H1 (cell line): ENCODE measurements around the gene KCNIP2. TPM values are rescaled to one million over a fixed set of nuclear protein-coding genes. Genes with fewer than 3 reads are reported as not detected.

ENCODE experiments used
- CTCF ChIA-PET: fragments of 300-600 bp; sonication (Branson Sonifier 250); formaldehyde crosslinking; loops from one replicate; lab custom pipeline; 2021; ENCODE audit not compliant: partially characterized antibody; lab: Charles Lee
- POLR2A ChIA-PET: fragments of 300-600 bp; sonication (Branson Sonifier 250); formaldehyde crosslinking; loops from one replicate; lab custom pipeline; 2021; ENCODE audit warnings: inconsistent platforms; ENCODE audit not compliant: partially characterized antibody; lab: Charles Lee
- DNase-seq, 2 experiments: peaks; one replicate each; pipeline versions ENCODE4 v3.0.0 to v3.0.0-alpha.2; 2010 to 2022; ENCODE audit warnings: low spot score in 2 of 2, low read depth in 1 of 2, mixed read lengths in 1 of 2
- FAIRE-seq: peaks from 2 replicates; lab custom pipeline; 2011; peaks lifted over from hg19 to GRCh38; lab: Jason Lieb, UNC
- H2AFZ ChIP-seq: 2 replicates; pipeline ENCODE4 v1.8.1; 2012; ENCODE audit warnings: low read length, inconsistent platforms
- H2AK5ac ChIP-seq: 2 replicates; pipeline ENCODE4 v1.6.1; 2013; ENCODE audit warnings: low read depth, low read length
- H2BK120ac ChIP-seq: replicated peaks from 2 replicates; pipeline ENCODE3; 2013; ENCODE audit warnings: low read depth, low read length, inconsistent platforms
- H2BK12ac ChIP-seq: 2 replicates; pipeline ENCODE4 v1.6.1; 2013; ENCODE audit warnings: low read depth, low read length
- H2BK15ac ChIP-seq: 2 replicates; pipeline ENCODE4 v1.6.1; 2013; ENCODE audit warnings: low read length
- H2BK20ac ChIP-seq: 2 replicates; pipeline ENCODE4 v1.6.1; 2013; ENCODE audit warnings: low read length
- H2BK5ac ChIP-seq: 2 replicates; pipeline ENCODE4 v1.6.1; 2013; ENCODE audit warnings: low read depth, low read length
- H3K14ac ChIP-seq: 2 replicates; pipeline ENCODE4 v1.6.1; 2013; ENCODE audit warnings: inconsistent platforms; ENCODE audit not compliant: insufficient read length
- H3K18ac ChIP-seq: 2 replicates; pipeline ENCODE4 v1.6.1; 2013; ENCODE audit warnings: low read length; ENCODE audit errors: extremely low read depth
- H3K23ac ChIP-seq: 2 replicates; pipeline ENCODE4 v1.6.1; 2013; ENCODE audit warnings: inconsistent platforms; ENCODE audit not compliant: insufficient read length
- H3K23me2 ChIP-seq: 2 replicates; pipeline ENCODE4 v1.6.1; 2013; ENCODE audit warnings: low read depth, low read length
- H3K27ac ChIP-seq: 2 replicates; pipeline ENCODE4 v1.6.1; 2011; ENCODE audit warnings: low read depth, low read length, inconsistent platforms
- H3K27me3 ChIP-seq, 4 experiments: replicated peaks in 1 of 4; 1 replicate in 1 of 4; 2 replicates in 3 of 4; pipeline versions ENCODE4 v1.6.1 to v1.8.1; 2011 to 2013; ENCODE audit warnings: low read length in 3 of 4, mild to moderate bottlenecking in 3 of 4, inconsistent platforms in 2 of 4, mixed read lengths in 2 of 4, moderate library complexity in 1 of 4; ENCODE audit not compliant: control insufficient read depth in 3 of 4, insufficient read depth in 3 of 4; ENCODE audit errors: extremely low read depth in 1 of 4
- H3K36me3 ChIP-seq, 4 experiments: 2 replicates each; pipeline versions ENCODE4 v1.6.1 to v1.8.1; 2011 to 2013; ENCODE audit warnings: mild to moderate bottlenecking in 4 of 4, low read length in 3 of 4, moderate library complexity in 2 of 4, control low read depth in 1 of 4, inconsistent platforms in 1 of 4; ENCODE audit not compliant: insufficient read depth in 4 of 4, control insufficient read depth in 2 of 4
- H3K4ac ChIP-seq: replicated peaks from 2 replicates; pipeline ENCODE3; 2013; ENCODE audit warnings: low read length, low read depth, mixed read lengths, inconsistent platforms; ENCODE audit not compliant: insufficient read length
- H3K4me1 ChIP-seq, 4 experiments: replicated peaks in 1 of 4; 1 replicate in 1 of 4; 2 replicates in 3 of 4; pipeline versions ENCODE4 v1.6.1 to v1.8.1; 2011 to 2013; ENCODE audit warnings: low read length in 3 of 4, inconsistent platforms in 2 of 4, mixed read lengths in 1 of 4; ENCODE audit not compliant: insufficient read depth in 4 of 4, control insufficient read depth in 3 of 4
- H3K4me2 ChIP-seq, 2 experiments: 2 replicates each; pipeline versions ENCODE4 v1.6.1 to v1.8.1; 2011 to 2013; ENCODE audit warnings: low read depth in 2 of 2, low read length in 2 of 2, control low read depth in 1 of 2, inconsistent platforms in 1 of 2, mild to moderate bottlenecking in 1 of 2; ENCODE audit not compliant: insufficient read depth in 1 of 2
- H3K4me3 ChIP-seq, 4 experiments: fragments of 200-600, 300-600 bp in 1 of 4; sonication (generic), shearing (Covaris generic), sonication (Bioruptor Twin) in 1 of 4; 2 replicates each; pipeline versions ENCODE4 v1.5.1 to v1.8.1; 2011 to 2016; ENCODE audit warnings: low read length in 4 of 4, low read depth in 3 of 4, control low read depth in 2 of 4, inconsistent platforms in 2 of 4, mild to moderate bottlenecking in 2 of 4, mixed read lengths in 1 of 4, moderate library complexity in 1 of 4; ENCODE audit not compliant: insufficient read depth in 2 of 4; ENCODE audit errors: extremely low read depth in 1 of 4
- H3K56ac ChIP-seq: replicated peaks from 2 replicates; pipeline ENCODE3; 2013; ENCODE audit warnings: low read depth, mild to moderate bottlenecking, mixed read lengths, low read length, inconsistent platforms; ENCODE audit not compliant: insufficient read length
- H3K79me1 ChIP-seq: 2 replicates; pipeline ENCODE4 v1.6.1; 2013; ENCODE audit warnings: low read depth, low read length, control low read depth
- H3K79me2 ChIP-seq, 2 experiments: 2 replicates each; pipeline versions ENCODE4 v1.6.1 to v1.8.1; 2012 to 2013; ENCODE audit warnings: low read length in 2 of 2, mild to moderate bottlenecking in 2 of 2, inconsistent platforms in 1 of 2; ENCODE audit not compliant: insufficient read depth in 2 of 2, control insufficient read depth in 1 of 2
- H3K9ac ChIP-seq, 4 experiments: replicated peaks in 1 of 4; 1 replicate in 1 of 4; 2 replicates in 3 of 4; pipeline versions ENCODE4 v1.6.1 to v1.8.1; 2011 to 2013; ENCODE audit warnings: low read depth in 3 of 4, low read length in 3 of 4, control low read depth in 2 of 4, mild to moderate bottlenecking in 2 of 4, moderate library complexity in 2 of 4, inconsistent platforms in 1 of 4; ENCODE audit errors: extremely low read depth in 1 of 4
- H3K9me3 ChIP-seq, 2 experiments: 2 replicates each; pipeline versions ENCODE4 v1.6.1 to v1.8.1; 2012 to 2013; ENCODE audit warnings: mild to moderate bottlenecking in 2 of 2, moderate library complexity in 2 of 2, control low read depth in 1 of 2, inconsistent platforms in 1 of 2, low read depth in 1 of 2, low read length in 1 of 2, mixed read lengths in 1 of 2; ENCODE audit not compliant: insufficient read depth in 2 of 2
- H4K20me1 ChIP-seq, 2 experiments: replicated peaks in 1 of 2; 2 replicates each; pipeline versions ENCODE3 to v1.8.1; 2011 to 2013; ENCODE audit warnings: inconsistent platforms in 2 of 2, low read length in 2 of 2, mild to moderate bottlenecking in 1 of 2; ENCODE audit not compliant: insufficient read depth in 2 of 2, control insufficient read depth in 1 of 2
- H4K5ac ChIP-seq: 2 replicates; pipeline ENCODE4 v1.6.1; 2013; ENCODE audit warnings: low read length, low read depth, mixed read lengths, inconsistent platforms; ENCODE audit not compliant: insufficient read length
- H4K8ac ChIP-seq: 2 replicates; pipeline ENCODE4 v1.8.0; 2013; ENCODE audit warnings: mild to moderate bottlenecking, moderate library complexity, low read length, inconsistent platforms; ENCODE audit not compliant: insufficient read depth; ENCODE audit errors: extremely low read depth
- H4K91ac ChIP-seq: replicated peaks from 2 replicates; pipeline ENCODE3; 2013; ENCODE audit warnings: low read length, mixed read lengths, inconsistent platforms; ENCODE audit not compliant: insufficient read length
- EGR1 ChIP-seq: IDR thresholded peaks from 2 replicates; pipeline ENCODE4 v1.6.1; 2011; ENCODE audit warnings: low read depth, low read length, borderline replicate concordance
- MAX ChIP-seq: IDR thresholded peaks from 2 replicates; pipeline ENCODE4 v1.6.1; 2012; ENCODE audit warnings: inconsistent platforms
- SIX5 ChIP-seq: IDR thresholded peaks from 2 replicates; pipeline ENCODE4 v1.6.1; 2011; ENCODE audit warnings: mild to moderate bottlenecking, low read depth, low read length
- ZNF274 ChIP-seq: IDR thresholded peaks from 2 replicates; pipeline ENCODE4 v1.7.0; 2012; ENCODE audit warnings: low read length, borderline replicate concordance; ENCODE audit errors: extremely low read depth
- WGBS, 2 experiments: shearing (Covaris generic) in 1 of 2; methylation state at CpG; one replicate each; pipeline versions ENCODE4 v1.1.6 to v1.1.7; 2013 to 2015; ENCODE audit warnings: low lambda C conversion rate in 2 of 2, mixed read lengths in 2 of 2, inconsistent platforms in 1 of 2, low coverage in 1 of 2, missing lambda C conversion rate in 1 of 2; ENCODE audit not compliant: insufficient replicate concordance in 2 of 2, insufficient coverage in 1 of 2, insufficient read length in 1 of 2; ENCODE audit errors: extremely low coverage in 1 of 2, missing lambda C conversion rate in 1 of 2; 5-methylcytosine and 5-hydroxymethylcytosine counted together
- polyA plus RNA-seq, 7 experiments: library from polyadenylated mRNA; depleted of rRNA in 3 of 7; stranded (reverse) in 5 of 7; unstranded in 2 of 7; fragments of >200 nt in 5 of 7; fragments of 200-250 nt in 2 of 7; gene quantifications; 1 replicate in 5 of 7; 2 replicates in 1 of 7; 4 replicates in 1 of 7; pipeline versions ENCODE4 v1.2.1 to v1.2.3, GENCODE V29; 2011 to 2013; ENCODE audit warnings: missing spikeins in 2 of 7, mixed read lengths in 2 of 7
- total RNA-seq: library from RNA; stranded (reverse); fragmentation: NEBNext Ultra II Directional; extraction: Animal tissue kit (Norgen Biotek cat#: 25700); gene quantifications from 2 replicates; pipeline ENCODE4 v1.2.1, GENCODE V29; 2021

The KCNIP2 gene
- total and polyA plus RNA-seq, 2 of the 8 experiments (the other 6 are each of a cell fraction or from before 2014, with no cell fraction given) = 2.7 to 6.0 TPM

- FAIRE-seq = no peak
- Histone ChIP-seq H3K9ac (no peak overlapping the region), H3K4ac (no peak overlapping the region), H3K14ac (no peak overlapping the region), H3K4me1 (no peaks in the 10 kb centered on the region), H3K23ac (no peak overlapping the region), H2BK12ac (no peak overlapping the region), H3K56ac (no peak overlapping the region), H3K9me3 (no peaks in the 10 kb centered on the region), H3K4me3 (no peak overlapping the region), H3K4me2 (no peak overlapping the region), H2BK20ac (no peak overlapping the region), H4K20me1 (peaks cover 8 to 17% of the 10 kb centered on the region in 2 experiments), H3K79me1 (no peaks in the 10 kb centered on the region), H3K23me2 (no peaks in the 10 kb centered on the region), H3K27ac (no peak overlapping the region), H2BK120ac (no peak overlapping the region), H3K36me3 (peaks cover 41 to 90% (median 76%) of the 10 kb centered on the region in 4 experiments), H3K27me3 (no peaks in the 10 kb centered on the region), H4K8ac (no peak overlapping the region), H2BK5ac (no peak overlapping the region), H2AFZ (no peak overlapping the region), H4K5ac (no peak overlapping the region), H4K91ac (no peak overlapping the region), H2BK15ac (no peak overlapping the region), H3K18ac (no peak overlapping the region), H3K79me2 (peaks cover 0 to 8% of the 10 kb centered on the region in 2 experiments; a peak in 2 of 4 replicates), H2AK5ac (no peak overlapping the region)
- 95% methylated on average over 4 of the region's 4 CpGs; no CpG with 5 or more reads in 1 of the 2 experiments for WGBS, 2 experiments
- no peak for DNase-seq
- CTCF ChIA-PET = interaction anchor here (1.3 to 2.5 kb wide), 2 partner anchors 16 kb away, joined by 4 to 8 read pairs; no protein-coding TSS in a partner anchor
- POLR2A ChIA-PET = interaction anchor here (3.0 kb wide), 1 partner anchor 21 kb away, joined by 14 read pairs; the partner anchor contains the start of gene OGA
- TF ChIP-seq EGR1 (no peak), MAX (no peak), ZNF274 (no peak), SIX5 (no peak)
Measured at GRCh38 chr10:101797403-101798059, 46.1 kb downstream of the KCNIP2 start.
